TTC549 (cell line): ENCODE data around the gene ZSWIM6.

Source experiments
- FAIRE-seq: peaks from 2 replicates; lab custom pipeline; 2012; peaks lifted over from hg19 to GRCh38; lab: Jason Lieb, UNC

The ZSWIM6 gene

DNA sequence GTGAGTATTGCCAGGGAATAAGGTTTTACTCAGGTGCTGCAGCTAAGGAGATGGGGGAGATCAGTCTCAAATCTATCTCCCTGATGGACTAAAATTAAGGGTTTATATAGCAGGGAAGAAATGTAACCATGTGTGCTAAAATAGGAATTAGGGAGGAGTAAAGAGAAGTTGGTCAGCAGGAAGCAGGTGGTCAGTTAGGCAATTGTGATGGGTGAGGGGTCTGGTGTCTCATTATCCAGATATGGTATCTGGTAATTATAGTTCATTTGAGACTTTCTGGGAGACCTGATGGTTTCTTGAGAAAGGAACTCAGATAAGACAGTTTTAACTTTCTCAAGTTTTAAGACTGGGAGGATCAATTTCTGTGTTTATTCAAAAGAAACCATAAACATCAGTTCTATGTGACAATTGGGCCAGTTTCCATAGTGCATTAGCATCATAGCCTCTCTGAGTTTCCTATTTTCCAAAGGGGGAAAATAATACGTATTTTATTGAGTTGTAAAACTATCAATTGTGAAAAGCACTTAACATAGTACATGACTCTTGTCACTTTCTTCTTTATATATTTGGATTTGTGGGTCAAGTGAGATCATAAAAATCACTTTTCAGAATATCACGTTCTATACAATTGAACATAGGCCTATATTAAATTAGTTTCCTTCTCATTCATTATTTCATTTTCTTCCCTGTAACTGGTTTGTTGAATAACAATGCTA, 115.9 kb downstream of the ZSWIM6 start:
- no peak for FAIRE-seq

DNA sequence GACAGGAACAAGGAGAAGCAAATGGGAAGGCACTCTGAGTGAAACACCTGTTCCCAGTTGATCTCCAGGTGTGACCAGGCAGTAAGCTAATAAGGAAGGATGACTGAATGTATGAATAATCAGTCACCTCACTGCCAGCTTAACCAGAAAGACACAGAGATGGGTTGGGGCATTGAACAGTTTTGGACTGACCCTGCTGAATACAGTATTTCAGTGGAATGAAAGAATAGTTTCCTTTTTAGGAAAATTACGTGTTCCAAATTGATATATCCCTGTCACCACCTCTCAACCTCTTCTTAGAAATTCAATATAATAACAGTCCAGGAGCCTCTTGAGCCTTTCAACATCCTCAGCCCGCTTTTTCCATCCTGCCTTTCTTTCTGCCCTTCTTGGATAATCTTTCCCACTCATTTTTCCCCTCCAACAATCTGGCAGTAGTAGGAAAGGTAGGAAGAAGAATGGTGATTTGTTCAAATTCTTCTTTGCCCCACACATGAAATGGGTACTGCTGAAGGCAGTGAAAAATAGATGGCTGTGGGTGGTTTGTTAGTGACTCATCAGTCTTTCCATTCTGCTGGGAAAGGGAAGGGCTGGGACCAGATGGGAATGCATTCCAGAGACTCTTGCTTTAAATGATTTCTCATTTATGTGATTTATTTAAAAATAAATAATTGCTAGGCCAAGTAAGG, 117.9 kb downstream of the ZSWIM6 start:
- no peak for FAIRE-seq

DNA sequence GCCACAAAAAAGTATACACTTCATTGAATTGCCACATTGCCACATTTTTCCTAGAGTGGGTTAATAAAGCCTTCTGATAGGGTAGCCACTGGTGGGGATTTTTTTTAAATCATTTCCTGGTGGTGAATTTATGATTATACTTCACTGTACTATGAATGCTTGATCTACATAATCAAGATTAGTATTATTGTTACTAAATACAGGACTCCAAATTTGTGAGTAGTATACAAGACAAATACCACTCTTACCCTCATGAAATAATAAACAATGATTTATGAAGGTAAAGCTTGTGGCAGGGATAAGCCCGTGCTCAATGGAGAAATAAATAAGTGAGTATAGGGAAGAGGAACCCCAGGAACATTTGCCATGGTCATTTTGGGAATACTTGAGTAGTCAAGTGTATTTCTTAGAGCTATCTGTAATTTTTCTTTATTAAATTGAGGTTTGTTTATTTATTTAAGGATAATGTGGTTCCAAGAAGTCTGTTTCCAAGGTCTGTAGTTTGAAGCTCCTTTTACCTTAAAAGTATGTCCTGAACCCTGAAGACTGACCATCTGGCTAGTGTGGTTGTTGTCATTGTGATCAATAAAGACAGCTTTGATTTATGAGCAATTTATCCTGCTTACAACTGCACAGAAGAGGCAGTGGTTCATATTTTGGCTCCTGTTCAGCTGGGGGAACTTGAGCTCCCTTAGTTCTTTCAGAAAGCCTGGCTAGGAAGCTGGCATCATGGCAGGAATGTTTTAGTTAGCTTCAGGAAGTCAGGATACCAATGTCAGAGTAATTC, 118.6 kb downstream of the ZSWIM6 start:
- no peak for FAIRE-seq

DNA sequence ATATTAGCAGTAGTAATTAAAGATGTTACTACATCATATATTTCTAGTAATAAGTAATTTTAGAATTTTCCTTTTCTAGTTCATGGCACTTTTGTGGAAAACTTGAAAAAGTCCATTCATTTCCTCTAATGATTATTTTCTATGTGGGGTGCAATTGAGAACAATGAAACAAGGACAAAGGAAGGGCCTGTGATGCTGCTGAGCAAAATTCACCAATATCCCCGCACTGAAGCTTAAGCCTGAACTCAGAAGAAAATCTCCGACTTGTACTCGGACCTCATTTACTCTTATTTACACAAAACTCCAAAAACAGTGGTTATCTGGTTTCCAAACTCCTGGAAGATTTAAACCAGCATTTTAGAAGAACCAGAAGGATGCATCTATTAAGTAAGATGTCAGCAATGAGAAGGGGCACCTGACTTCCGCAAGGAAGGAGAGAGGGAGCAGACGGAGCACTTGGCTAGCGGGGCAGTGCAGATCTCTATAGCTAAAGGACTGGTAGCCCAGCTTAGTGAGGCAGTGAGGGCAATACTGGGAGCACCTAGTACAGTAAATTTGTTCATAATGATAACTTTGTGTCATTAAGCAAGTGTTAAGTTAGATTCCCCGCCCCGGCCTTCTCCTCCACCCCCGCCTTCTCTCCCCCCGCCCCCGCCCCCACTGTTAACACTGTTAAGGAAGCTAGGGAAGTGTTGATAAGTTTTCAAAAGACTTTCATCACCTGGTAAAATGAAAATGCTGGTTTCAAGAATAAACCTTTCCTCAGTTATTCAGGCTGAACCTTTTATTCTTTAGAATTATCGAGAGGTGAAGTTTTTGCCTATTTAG, 123.3 kb downstream of the ZSWIM6 start:
- no peak for FAIRE-seq

DNA sequence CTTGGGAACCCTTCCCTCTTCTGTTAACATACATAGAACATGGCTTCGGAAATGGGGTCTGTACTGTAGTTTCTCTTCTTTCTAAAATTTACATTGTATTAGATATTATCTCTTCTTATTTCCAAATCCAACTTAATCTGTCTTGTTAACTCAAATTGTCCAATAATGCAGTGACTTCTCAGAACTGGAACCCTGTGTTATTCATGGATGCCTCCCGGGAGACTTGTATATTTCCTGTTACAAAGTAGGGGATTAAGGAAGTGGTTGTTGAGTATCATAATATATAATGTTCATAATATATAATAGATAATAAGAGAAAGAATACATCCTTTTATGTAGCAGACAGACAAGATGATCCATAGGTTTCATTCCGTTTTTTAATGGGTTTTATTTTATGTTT, 128.4 kb downstream of the ZSWIM6 start:
- no peak for FAIRE-seq

DNA sequence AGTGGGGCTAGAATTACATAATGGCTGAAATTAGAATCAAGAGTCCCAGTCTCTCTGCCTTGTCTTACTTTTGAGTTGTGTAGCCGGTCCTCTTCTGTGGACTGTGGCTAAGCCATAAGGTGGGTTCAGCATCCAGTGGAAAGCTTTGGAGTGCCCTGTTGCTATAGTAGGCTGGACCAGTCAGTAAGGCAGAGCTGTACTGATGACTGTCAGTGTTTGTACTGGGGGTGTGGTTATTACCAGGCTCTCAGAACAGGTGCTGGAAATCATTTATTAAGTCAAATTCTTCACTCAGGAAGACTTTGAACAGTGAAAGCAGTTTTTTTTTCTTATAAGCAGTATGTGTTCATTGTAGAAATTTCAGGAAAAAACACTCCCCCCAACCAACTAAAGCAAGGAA, 129.4 kb downstream of the ZSWIM6 start:
- no peak for FAIRE-seq

DNA sequence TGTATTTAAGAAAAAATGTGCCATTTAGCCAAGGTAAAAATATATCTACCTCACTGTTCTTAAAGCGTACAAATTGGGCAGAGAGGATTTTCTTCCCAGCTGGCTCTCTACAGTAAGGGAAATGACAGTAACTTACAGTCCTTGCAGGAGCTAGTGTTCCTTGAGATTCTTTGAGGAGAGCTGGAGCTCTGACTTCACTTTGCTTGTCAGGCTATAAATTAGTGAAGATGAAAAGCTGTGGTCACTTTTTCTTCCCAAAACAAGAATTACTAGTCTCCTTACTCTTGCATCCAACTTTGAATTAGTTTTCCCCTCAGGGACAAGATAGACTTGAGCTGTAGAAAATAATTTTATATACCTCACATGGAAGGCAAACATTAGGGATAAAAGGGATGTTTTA, 129.9 kb downstream of the ZSWIM6 start:
- FAIRE-seq, result no peak

DNA sequence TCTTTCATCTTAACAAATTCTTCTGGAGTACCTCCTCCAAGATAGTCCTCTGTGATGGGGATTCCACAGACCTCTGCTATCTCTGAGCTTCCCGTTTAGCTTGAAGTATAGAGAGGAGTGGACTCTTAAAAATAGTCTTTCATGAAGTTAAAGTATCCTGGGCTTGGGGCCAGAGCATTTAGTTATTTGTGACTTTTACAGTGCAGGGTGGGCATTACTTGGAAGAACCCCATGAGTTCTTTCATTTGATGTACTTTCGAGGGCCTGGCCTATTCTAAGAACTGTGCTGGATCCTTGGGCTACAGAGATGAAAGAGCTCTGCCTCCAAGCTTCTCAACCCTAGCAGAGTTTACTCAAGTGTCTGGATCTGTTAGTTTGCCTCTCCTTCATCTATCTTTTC, 131.5 kb downstream of the ZSWIM6 start:
- FAIRE-seq, result no peak

DNA sequence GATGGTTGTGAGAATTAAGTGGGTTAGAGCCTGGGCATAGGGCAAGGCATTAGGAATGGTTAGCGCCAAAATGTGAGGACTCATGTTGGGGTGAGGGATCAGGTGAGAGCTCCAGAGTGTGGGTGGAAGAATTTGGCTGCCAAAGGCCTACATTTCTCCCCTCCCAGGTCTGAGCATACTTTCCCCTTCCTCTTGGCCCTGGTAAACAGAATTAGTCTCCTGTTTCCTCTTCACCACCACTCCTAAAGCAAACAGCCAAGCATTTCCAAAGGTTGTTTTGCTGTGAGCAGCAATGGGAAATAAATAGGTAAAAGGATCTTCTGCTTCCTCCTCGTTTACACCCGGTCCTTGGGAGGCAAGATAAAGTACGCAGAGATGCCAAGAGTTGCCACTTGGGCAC, 132.5 kb downstream of the ZSWIM6 start:
- FAIRE-seq, result no peak

DNA sequence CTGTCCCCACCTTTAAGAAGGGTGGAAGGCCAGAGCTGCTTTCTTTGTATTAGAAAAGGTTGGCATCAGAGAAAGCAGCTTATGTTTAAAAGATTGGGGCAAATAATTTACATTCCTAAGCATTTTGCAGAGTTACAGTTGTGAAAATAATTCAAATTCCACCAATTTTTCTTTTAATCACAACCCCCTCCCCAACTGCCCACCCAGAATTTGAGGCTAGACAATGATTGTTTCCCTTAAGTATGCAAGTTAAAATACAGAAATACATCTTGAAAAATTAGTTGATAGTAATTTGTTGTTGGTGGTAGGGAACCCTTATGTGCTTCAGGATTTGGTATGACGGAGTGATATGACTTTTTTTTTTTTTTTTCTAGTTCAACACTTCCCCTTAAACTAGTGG, 133.0 kb downstream of the ZSWIM6 start:
- no peak for FAIRE-seq

DNA sequence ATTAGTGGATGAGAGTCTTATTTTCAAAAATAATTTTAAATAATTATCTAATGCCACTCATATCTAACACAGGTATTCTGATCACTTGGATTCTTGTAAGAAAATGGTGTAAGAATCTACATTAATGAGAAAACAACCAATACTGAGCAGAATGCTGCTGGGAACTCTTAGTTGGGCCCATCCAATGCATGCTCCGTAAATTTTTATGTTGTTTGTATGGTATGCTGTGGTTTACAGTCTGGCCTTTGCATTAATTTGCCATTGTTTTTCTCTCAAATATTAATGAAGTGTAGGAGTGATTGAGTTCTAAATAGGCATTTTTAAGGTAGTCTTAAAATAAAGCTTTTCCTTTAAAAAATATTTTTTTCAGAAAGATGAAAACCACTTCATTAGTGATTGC, 133.4 kb downstream of the ZSWIM6 start:
- FAIRE-seq, result no peak

DNA sequence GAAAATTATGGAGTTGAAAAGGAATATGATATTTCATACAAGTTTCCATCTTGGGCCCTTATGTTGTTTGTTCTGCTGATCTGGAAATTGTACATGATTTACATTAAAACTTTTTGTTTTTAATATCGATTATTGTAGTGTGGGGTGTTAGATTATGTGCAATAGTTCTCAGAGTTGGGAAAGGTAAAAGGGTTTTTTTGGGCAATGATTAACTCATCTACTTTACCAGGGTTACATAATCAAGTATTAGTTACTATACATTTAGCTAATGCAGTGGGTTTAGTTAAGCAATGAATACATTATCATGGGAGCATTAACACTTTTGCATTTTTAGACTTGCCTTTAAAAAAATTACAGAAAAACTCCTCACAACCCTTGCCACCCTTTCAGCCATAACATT, 134.0 kb downstream of the ZSWIM6 start:
- FAIRE-seq, result no peak

DNA sequence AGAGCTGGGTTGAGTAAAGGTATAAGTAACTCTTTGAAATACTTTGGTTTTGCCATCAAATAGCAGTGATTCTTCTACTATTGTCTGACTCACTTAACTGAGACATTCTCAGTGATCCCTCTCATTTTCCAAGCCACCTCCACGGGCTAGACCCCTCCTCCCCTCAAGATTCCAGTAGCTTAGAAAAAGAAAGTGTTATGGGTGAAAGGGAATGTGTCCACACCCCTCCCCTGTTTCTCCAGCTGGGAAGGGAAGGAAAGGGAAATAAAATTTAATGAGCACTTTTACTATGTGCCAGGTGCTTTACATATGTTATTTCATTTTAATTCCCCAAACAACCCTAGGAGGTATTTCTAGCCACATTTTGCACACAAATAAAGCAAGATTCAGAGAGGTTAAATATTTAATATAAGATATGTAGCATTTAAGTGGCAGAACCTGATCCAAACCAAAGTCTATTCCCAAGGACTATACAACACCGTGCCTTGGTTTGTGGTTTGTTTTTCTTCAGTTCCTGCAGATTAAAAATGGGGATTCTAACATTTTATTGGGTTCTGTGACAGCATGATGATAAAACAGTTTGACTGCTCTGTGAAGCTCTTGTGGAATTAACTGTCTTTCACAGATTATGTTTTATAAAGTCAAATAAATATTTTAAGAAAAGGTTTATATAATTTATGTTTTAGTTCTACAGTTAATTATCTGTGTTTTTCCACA, 135.9 kb downstream of the ZSWIM6 start:
- no peak for FAIRE-seq

DNA sequence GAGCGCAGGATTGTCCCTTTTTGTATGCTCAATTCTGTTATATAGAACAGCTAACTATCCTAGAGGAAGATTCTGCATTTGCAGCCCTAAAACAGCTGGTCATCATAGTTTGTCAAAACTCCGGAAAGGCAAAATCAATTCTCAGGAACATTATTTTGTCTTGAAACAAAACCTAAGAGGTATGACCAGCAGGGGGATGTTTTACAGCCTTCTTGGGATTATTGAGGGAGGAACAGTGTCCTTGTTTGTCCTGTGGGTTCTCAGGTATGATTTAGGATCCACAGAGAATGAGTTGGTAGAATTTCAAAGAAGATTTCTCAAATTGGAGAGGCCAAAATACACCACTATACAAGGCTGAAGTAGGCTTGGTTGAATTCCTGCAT, 136.4 kb downstream of the ZSWIM6 start:
- no peak for FAIRE-seq

DNA sequence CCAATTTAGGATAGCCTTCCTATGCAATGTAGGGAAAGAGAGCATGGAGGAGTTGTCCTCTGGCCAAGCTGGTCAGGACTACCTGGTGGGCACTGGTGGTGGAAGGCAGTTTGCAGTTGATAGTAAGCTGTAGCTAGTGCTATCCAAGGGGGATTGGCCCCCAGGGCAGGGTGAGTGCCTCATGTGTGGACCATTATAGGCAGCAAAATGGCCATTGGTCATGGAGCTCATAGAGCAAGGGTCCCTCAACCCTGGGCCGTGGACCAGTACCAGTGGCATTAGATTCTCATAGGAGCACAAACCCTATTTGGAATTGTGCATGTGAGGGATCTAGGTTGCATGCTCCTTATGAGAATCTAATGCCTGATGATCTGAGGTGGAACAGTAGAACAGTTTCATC, 139.3 kb downstream of the ZSWIM6 start:
- FAIRE-seq, result no peak

DNA sequence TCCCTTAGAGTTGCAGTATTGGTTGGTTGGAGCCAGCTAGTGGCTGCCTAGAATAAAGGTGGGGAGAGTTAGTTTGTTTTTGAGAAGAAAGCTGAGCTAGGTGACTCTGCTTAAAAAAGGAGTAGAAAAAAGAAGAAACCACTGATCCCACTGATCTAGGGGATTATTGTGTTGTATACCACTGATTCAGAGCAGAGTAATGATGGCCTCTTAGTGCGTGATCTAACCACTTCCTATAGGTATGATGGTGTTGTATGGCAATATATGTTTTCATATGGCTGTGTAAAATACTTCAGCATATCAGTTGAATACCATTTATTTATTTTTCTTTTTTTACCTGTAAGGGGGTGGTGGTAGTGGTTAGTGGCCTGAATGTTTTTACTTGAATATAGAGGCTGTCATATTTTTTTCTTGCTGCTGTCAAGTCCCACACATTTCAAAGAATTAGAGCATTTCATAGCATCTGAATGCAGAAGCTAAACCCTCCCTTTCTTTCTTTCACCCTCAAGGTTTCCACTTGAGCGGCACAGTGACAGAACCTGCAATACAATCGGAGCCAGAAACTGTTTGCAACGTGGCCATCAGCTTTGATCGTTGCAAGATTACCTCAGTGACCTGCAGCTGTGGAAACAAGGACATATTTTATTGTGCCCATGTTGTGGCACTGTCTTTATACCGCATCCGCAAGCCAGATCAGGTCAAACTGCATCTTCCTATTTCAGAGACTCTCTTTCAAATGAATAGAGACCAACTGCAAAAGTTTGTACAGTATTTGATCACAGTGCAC, 140.3 kb downstream of the ZSWIM6 start:
- FAIRE-seq, result no peak

DNA sequence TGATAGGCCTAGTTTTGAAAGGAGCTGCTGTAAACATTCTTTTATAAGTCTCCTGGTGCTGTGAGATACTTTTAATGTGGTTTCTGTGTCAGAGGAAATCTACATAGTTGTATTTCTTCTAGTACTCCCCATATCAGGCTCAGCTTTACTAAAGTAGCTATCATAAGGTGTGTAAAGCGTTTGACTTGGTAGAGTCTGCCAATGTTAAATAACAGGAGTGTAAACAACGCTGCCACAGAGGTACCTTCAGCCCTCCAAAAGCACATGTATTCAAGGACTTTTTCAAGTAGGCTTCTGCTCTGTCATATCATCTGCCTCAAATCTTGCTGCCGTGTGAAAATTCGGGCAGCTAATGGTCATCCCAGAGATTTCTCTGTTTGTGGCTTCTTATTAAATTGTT, 142.7 kb downstream of the ZSWIM6 start:
- no peak for FAIRE-seq

DNA sequence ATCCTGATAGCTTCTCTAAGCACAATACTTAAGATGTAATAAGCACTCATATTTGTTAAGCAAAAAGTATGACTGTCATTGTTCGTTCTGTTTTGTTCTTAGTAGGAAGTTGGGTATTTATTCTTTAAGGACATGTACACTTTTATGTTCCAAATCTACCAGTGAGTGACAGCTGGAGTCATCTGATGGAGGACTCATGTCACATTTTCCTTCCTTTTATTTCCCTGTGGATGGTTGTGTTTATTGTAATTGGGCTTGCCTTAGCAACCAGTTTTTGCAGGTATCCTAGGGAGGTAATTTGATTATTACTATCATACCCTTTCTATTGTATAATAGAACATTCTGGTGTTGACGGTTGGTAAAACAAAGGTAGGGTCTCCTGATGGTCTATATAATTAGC, 145.7 kb downstream of the ZSWIM6 start:
- FAIRE-seq, result no peak

DNA sequence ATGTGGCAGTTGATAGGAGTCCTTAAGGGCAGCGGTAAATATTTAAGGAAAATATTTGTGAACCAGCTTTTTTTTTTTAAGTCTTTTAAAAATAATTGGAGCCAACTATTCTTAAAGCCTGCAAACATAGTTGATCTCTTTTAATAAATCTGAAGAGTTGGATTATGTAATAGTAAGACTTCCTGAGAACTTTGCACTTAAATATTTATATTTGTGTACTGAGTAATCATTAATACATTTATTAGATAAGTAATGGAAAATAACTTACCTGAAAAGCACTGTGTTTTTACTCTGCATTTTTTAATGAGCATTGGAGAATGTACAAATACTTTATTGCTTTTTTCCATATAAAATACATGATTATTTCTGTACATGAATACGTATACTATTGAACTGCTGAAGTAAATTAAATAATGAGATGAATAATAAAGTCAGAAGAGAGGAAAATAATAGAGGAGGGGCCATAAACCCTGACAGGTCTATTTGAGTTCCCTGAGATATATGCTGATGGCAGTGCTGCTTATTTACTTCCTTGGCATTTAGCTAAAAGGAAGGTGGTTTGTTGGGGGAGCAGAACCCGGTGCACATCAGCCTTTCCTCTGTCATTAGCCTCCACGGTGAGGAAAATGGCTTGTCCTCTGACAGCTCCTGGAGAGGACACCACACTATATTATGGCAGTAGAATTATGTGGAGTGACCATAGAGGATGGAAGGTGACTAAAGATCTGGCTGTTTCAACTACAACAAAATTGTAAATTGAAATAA, 148.0 kb downstream of the ZSWIM6 start:
- FAIRE-seq, result no peak

DNA sequence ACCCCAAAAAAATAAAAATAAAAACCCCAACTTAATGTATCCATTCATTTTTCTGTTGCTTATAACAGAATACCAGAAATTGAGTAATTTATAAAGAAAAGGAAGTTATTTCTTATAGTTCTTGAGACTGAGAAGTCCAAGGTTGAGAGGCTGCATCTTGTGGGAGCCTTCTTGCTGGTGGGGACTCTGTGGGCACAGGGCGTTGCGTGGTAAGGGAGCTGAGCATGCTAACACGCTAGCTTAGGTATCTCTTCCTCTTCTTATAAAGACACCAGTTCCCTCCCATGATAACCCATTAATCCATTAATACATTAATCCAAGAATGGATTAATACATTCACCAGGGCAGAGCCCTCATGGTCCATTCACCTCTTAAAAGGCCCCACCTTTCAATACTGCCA, 150.9 kb downstream of the ZSWIM6 start:
- no peak for FAIRE-seq
